ENCODE data around the gene HACD3. TPM values are rescaled to one million over a fixed set of nuclear protein-coding genes. Genes with fewer than 3 reads are reported as not detected.
A peak's percentile ranks its signal among the peaks of the same experiment; 100 is the strongest.

HACD3 gene
- total and polyA plus RNA-seq, 2 of the 13 experiments (the other 11 are each of a cell fraction or from before 2014, with no cell fraction given), result 73.6 to 161 TPM

DNA sequence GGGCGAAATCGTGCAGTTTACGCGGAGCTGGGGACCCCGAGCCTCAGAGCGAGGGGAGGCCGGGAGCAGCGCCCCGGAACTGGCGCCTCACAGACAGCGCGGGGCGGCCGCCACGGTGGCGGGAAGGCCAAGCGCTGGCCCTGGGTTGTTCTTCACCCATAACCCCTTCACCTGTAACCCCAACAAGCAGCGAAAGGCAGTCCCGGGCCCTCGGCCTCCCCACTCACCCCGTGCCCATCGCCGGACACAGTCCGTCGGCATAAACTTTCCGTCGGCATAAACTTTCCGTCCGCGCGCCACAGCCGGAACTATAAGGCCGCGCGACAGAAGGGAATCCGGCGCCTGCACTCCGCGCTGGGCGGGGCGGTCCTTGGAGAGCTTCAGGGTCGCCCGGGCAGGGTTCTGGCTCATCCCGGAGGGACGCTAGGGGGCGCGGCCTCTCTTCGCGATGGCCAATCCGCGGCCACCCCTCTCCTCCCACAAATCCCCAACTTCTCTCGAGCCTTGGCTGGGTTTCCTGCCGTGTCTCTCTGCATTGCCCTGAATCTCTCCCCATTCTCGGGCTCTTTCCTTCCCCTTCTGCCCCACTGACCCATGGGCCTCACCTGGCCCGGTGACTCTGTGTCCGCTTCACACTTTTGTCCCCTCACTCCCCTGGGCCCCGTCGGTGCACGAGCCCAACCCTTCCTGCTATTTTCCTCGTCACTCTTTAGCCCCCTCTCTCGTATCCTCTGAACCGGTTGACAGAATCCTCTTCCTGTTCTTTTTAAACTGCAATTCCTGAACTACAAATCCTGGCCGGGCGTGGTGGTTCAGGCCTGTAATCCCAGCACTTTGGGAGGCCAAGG lies 80.8 kb downstream of the HACD3 start, which contains the start of gene INTS14 (continued):
- TF ChIP-seq, protein P1, sequence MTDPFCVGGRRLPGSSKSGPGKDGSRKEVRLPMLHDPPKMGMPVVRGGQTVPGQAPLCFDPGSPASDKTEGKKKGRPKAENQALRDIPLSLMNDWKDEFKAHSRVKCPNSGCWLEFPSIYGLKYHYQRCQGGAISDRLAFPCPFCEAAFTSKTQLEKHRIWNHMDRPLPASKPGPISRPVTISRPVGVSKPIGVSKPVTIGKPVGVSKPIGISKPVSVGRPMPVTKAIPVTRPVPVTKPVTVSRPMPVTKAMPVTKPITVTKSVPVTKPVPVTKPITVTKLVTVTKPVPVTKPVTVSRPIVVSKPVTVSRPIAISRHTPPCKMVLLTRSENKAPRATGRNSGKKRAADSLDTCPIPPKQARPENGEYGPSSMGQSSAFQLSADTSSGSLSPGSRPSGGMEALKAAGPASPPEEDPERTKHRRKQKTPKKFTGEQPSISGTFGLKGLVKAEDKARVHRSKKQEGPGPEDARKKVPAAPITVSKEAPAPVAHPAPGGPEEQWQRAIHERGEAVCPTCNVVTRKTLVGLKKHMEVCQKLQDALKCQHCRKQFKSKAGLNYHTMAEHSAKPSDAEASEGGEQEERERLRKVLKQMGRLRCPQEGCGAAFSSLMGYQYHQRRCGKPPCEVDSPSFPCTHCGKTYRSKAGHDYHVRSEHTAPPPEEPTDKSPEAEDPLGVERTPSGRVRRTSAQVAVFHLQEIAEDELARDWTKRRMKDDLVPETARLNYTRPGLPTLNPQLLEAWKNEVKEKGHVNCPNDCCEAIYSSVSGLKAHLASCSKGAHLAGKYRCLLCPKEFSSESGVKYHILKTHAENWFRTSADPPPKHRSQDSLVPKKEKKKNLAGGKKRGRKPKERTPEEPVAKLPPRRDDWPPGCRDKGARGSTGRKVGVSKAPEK (CRISPR knock-in tag; IDR thresholded peaks at IDR 0.05; ENCODE audit: borderline replicate concordance), result peak; percentile 70; the same call in 1 of the 2 replicates
- TF ChIP-seq ZNF44 (CRISPR knock-in tag; IDR thresholded peaks at IDR 0.05) (no peak), PHF5A (CRISPR knock-in tag; IDR thresholded peaks at IDR 0.05; ENCODE audit: low read depth, unreplicated experiment) (peak; percentile 50), HOXA3 (CRISPR knock-in tag; IDR thresholded peaks at IDR 0.05) (peak; percentile 96), ZNF572 (CRISPR knock-in tag; IDR thresholded peaks at IDR 0.05) (peak; percentile 66; the same call in 1 of the 2 replicates), ZBTB20 (CRISPR knock-in tag; IDR thresholded peaks at IDR 0.05; ENCODE audit: borderline replicate concordance, low read depth) (0 out of 2 replicates have a peak, but pooled peaks have one; percentile 83), ZNF672 (CRISPR knock-in tag; IDR thresholded peaks at IDR 0.05) (no peak), ZBTB8A (CRISPR knock-in tag; IDR thresholded peaks at IDR 0.05; ENCODE audit: borderline replicate concordance, low read depth) (peak; percentile 80; the same call in 1 of the 2 replicates), ERF (CRISPR knock-in tag; IDR thresholded peaks at IDR 0.05) (peak; percentile 96), ZSCAN20 (CRISPR knock-in tag; IDR thresholded peaks at IDR 0.05; ENCODE audit: borderline replicate concordance) (no peak; the same call in 1 of the 2 replicates), ZNF619 (CRISPR knock-in tag; IDR thresholded peaks at IDR 0.05) (peak; percentile 76), POLR2AphosphoS5 (IDR thresholded peaks at IDR 0.05; ENCODE audit: low read depth, low read length) (peak; percentile 87), ZNF749 (CRISPR knock-in tag; IDR thresholded peaks at IDR 0.05; ENCODE audit: borderline replicate concordance) (peak; percentile 95), ELF3 (CRISPR knock-in tag; IDR thresholded peaks at IDR 0.05) (peak; percentile 86), MIXL1 (CRISPR knock-in tag; IDR thresholded peaks at IDR 0.05) (peak; percentile 88), ZNF136 (CRISPR knock-in tag; IDR thresholded peaks at IDR 0.05; ENCODE audit: low read depth) (peak; percentile 88; the same call in 1 of the 2 replicates)
- TF ChIP-seq, protein P2, sequence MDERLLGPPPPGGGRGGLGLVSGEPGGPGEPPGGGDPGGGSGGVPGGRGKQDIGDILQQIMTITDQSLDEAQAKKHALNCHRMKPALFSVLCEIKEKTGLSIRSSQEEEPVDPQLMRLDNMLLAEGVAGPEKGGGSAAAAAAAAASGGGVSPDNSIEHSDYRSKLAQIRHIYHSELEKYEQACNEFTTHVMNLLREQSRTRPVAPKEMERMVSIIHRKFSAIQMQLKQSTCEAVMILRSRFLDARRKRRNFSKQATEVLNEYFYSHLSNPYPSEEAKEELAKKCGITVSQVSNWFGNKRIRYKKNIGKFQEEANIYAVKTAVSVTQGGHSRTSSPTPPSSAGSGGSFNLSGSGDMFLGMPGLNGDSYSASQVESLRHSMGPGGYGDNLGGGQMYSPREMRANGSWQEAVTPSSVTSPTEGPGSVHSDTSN (CRISPR knock-in tag; IDR thresholded peaks at IDR 0.05), result no peak
- TF ChIP-seq, protein P3, sequence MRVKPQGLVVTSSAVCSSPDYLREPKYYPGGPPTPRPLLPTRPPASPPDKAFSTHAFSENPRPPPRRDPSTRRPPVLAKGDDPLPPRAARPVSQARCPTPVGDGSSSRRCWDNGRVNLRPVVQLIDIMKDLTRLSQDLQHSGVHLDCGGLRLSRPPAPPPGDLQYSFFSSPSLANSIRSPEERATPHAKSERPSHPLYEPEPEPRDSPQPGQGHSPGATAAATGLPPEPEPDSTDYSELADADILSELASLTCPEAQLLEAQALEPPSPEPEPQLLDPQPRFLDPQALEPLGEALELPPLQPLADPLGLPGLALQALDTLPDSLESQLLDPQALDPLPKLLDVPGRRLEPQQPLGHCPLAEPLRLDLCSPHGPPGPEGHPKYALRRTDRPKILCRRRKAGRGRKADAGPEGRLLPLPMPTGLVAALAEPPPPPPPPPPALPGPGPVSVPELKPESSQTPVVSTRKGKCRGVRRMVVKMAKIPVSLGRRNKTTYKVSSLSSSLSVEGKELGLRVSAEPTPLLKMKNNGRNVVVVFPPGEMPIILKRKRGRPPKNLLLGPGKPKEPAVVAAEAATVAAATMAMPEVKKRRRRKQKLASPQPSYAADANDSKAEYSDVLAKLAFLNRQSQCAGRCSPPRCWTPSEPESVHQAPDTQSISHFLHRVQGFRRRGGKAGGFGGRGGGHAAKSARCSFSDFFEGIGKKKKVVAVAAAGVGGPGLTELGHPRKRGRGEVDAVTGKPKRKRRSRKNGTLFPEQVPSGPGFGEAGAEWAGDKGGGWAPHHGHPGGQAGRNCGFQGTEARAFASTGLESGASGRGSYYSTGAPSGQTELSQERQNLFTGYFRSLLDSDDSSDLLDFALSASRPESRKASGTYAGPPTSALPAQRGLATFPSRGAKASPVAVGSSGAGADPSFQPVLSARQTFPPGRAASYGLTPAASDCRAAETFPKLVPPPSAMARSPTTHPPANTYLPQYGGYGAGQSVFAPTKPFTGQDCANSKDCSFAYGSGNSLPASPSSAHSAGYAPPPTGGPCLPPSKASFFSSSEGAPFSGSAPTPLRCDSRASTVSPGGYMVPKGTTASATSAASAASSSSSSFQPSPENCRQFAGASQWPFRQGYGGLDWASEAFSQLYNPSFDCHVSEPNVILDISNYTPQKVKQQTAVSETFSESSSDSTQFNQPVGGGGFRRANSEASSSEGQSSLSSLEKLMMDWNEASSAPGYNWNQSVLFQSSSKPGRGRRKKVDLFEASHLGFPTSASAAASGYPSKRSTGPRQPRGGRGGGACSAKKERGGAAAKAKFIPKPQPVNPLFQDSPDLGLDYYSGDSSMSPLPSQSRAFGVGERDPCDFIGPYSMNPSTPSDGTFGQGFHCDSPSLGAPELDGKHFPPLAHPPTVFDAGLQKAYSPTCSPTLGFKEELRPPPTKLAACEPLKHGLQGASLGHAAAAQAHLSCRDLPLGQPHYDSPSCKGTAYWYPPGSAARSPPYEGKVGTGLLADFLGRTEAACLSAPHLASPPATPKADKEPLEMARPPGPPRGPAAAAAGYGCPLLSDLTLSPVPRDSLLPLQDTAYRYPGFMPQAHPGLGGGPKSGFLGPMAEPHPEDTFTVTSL (CRISPR knock-in tag; IDR thresholded peaks at IDR 0.05; ENCODE audit: borderline replicate concordance), result peak; percentile 83; the same call in 1 of the 2 replicates

Measured in HepG2 (cell line).